Brain microvascular endothelial cell (primary cell): ENCODE results near the gene CALB2.

ENCODE experiments used
- DNase-seq: peaks from one replicate; pipeline ENCODE4 v3.0.0-alpha.2; 2020
- H3K27ac ChIP-seq: fragments of 250-450 bp; sonication (Bioruptor Pico); 2 replicates; pipeline ENCODE4 v1.5.1; 2020; ENCODE audit warnings: mild to moderate bottlenecking, moderate library complexity
- H3K27me3 ChIP-seq: fragments of 250-450 bp; sonication (Bioruptor Pico); replicated peaks from 2 replicates; pipeline ENCODE4 v1.5.1; 2020; ENCODE audit warnings: mild to moderate bottlenecking
- H3K36me3 ChIP-seq: fragments of 250-450 bp; sonication (Bioruptor Pico); replicated peaks from 2 replicates; pipeline ENCODE4 v1.5.1; 2020; ENCODE audit warnings: mild to moderate bottlenecking
- H3K4me3 ChIP-seq: 2 replicates; pipeline ENCODE4 v1.5.1; 2011; ENCODE audit warnings: low read depth, mild to moderate bottlenecking, control low read depth, low read length, moderate library complexity
- in situ Hi-C: cut with HindIII; loops from 2 replicates; pipeline ENCODE4 v1.10.0; 2017; ENCODE audit warnings: low sequenced_read_pairs, low pct_ligation_motif_present
- TF ChIP-seq, protein P1 (sequence below): IDR thresholded peaks from 2 replicates; pipeline ENCODE4 v1.5.1; 2011; ENCODE audit warnings: low read depth, mild to moderate bottlenecking, moderate library complexity, low read length, control low read depth, inconsistent platforms; ENCODE audit errors: missing control alignments

CALB2 gene

DNA sequence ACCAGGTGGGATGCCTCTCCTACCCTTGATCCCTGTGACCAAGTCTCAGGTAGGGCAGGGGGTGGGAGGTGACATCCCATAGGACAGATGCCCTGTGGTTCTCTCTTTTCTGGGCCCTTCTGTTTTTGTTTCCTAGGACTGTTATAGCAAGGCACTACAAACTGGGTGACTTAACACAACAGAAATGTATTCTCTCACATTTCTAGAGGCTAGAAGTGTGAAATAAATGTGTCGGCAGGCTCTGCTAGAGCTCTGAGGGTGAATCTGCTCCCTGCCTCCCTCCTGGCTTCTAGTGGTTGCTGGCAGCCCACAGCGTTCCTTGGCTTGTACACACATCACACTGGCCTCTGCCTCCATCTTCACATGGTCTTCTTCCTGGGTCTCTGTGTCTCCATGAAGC is 12.7 kb downstream of the CALB2 start:
- in situ Hi-C loops = no loop called here
- H3K36me3 ChIP-seq = no peaks in the 10 kb centered on the region
- no peak overlapping the region for H3K4me3 ChIP-seq
- DNase-seq = no peak
- TF ChIP-seq, protein P1, sequence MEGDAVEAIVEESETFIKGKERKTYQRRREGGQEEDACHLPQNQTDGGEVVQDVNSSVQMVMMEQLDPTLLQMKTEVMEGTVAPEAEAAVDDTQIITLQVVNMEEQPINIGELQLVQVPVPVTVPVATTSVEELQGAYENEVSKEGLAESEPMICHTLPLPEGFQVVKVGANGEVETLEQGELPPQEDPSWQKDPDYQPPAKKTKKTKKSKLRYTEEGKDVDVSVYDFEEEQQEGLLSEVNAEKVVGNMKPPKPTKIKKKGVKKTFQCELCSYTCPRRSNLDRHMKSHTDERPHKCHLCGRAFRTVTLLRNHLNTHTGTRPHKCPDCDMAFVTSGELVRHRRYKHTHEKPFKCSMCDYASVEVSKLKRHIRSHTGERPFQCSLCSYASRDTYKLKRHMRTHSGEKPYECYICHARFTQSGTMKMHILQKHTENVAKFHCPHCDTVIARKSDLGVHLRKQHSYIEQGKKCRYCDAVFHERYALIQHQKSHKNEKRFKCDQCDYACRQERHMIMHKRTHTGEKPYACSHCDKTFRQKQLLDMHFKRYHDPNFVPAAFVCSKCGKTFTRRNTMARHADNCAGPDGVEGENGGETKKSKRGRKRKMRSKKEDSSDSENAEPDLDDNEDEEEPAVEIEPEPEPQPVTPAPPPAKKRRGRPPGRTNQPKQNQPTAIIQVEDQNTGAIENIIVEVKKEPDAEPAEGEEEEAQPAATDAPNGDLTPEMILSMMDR = no peak
- no peaks in the 10 kb centered on the region for H3K27me3 ChIP-seq
- H3K27ac ChIP-seq = no peak overlapping the region

DNA sequence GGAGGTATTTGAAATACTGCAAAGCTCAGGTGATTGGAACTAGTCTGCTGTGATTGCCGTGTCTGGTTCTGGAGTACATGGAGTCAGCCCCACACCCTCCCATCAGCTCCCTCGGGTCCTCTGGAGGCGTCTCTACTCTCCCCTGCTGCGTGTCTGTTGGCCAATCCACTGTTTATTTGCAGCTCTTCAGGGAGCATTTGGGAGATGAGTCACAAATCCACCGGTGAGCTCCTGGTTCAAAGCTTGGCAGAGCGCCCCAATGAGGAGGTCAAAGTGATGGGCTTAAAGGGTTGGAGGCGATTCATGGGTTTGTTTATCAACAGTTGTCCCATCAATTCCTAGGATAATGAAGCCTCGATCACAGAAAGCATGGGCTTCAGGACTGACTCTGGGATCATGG is 14.6 kb downstream of the CALB2 start:
- Histone ChIP-seq H3K27me3 (no peaks in the 10 kb centered on the region), H3K4me3 (no peak overlapping the region), H3K36me3 (no peaks in the 10 kb centered on the region), H3K27ac (no peak overlapping the region)
- no peak for DNase-seq
- TF ChIP-seq, protein P1 = no peak
- in situ Hi-C loops = no loop called here

DNA sequence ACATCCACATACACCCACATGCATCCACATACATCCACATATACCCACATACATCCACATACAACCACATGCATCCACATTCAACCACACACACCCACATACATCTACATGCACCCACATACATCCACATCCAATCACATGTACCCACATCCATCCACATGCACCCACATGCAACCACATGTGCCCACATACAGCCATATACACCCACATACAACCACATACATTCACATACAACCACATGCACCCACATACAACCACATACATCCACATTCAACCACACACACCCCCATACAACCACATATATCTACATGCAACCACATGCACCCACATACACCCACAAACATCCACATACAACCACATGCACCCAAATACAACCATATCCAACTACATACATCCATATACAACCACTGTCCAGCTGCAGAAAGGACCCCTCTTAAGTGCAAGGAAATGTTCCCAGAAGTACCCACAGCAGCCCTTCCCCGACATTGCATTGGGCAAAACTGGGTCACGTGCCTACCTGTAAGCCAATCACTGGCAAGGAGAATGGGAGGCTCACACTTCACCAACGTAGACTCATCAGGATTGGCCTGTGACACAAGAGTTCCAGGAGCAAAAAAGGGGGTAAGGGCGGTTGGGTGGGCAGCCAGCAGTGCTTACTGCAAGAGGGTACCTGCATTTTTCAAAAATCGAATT is 18.1 kb downstream of the CALB2 start:
- Histone ChIP-seq H3K27me3 (no peaks in the 10 kb centered on the region), H3K27ac (no peak overlapping the region), H3K4me3 (no peak overlapping the region), H3K36me3 (no peaks in the 10 kb centered on the region)
- no peak for DNase-seq
- in situ Hi-C loops = no loop called here
- TF ChIP-seq, protein P1 = no peak

DNA sequence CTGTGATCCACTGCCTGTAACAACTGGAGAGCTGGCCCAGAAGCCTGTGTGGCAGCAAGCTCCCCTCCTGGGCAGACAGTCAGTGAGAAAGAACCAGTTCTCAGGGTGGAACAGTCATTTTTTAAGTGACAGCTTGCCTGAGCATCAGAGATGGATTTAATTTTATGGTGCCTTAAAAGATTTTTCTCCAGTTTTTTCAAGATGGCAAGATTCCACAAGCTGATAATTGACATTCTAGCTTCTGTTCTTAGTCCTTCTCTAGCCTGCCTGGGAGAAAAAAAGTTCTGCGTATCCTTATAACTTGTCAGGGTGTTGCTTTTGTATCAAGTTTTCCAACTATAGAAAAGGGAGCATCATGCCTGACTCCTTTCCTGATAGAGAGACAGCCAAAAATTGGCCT is 21.2 kb downstream of the CALB2 start:
- in situ Hi-C loops = no loop called here
- H3K4me3 ChIP-seq = no peak overlapping the region
- no peaks in the 10 kb centered on the region for H3K36me3 ChIP-seq
- H3K27me3 ChIP-seq = no peaks in the 10 kb centered on the region
- DNase-seq = no peak
- H3K27ac ChIP-seq = no peak overlapping the region
- TF ChIP-seq, protein P1 = no peak

GRCh38 chr16:71380831-71381230 is 22.3 kb downstream of the CALB2 start:
- H3K27me3 ChIP-seq = no peaks in the 10 kb centered on the region
- TF ChIP-seq, protein P1 = no peak
- H3K27ac ChIP-seq = no peak overlapping the region
- H3K36me3 ChIP-seq = no peaks in the 10 kb centered on the region
- no peak for DNase-seq
- no peak overlapping the region for H3K4me3 ChIP-seq
- in situ Hi-C loops = no loop called here

DNA sequence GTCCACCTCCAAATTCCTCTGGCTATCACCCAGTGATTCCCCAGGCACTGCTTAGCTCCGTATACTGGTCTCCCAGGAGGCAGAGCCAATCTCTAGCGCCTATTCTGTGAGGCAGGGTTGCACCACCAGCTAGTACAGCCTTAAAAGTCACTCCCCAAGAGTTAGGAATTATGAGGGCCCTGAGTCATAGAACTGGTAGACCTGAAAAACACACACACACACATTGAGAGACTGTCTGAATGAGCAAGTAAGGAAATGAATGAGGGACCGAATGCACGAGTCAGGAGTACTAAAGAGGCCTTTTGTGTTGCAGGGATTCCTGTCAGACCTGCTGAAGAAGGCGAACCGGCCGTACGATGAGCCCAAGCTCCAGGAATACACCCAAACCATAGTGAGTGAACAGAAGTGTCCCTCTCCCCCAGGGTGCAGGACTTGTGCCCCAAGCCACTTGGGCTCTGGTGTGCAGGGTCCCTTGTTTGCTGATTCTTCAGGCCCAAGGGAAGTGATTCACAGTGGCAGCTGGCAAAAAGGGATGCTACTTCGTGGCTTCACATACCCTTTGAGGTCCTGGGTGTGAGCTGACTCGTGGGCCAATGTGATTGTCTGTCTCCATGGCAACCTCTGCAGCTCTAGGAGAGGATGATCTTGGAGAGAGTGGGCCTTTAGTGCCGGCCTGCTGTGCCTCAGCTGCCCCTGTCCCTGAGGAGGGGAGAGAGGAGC is 24.7 kb downstream of the CALB2 start:
- in situ Hi-C loops = no loop called here

More for the DNA sequence above, 24.7 kb downstream of the CALB2 start:
- H3K27ac ChIP-seq = no peak overlapping the region
- TF ChIP-seq, protein P1 = no peak
- H3K36me3 ChIP-seq = no peaks in the 10 kb centered on the region
- DNase-seq = peak; percentile 1
- H3K4me3 ChIP-seq = no peak overlapping the region
- H3K27me3 ChIP-seq = no peaks in the 10 kb centered on the region
